ENCODE measurements around the gene BLM. TPM values are rescaled to one million over a fixed set of nuclear protein-coding genes. Genes with fewer than 3 reads are reported as not detected.

BLM gene
- total and polyA plus RNA-seq, 7 experiments from 2014 or later, result 2.8 to 53.1 (median 6.3) TPM

DNA sequence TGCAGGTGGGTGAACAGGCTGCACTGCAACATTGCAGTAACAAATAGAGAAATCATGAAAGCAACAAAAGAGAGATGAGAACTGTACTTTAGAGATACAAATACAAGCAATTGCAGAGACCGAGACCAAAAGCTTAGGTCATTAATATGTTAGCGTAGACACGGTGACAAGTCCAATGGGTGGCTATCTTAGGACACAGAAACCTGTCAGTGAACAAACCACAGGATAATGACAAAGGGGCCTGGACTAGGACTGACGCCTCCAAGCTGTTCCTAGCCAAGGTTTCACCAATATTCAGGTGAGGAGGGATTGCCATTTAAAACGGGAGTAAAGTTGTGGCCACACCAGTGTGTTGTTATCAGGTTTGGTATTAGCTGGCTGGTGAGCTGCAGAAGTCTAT is 41.7 kb upstream of the BLM start:
- POLR2A ChIA-PET, result interaction anchor here (1.4 kb wide), 1 partner anchor 13 kb away, joined by 3 read pairs; no protein-coding TSS in a partner anchor
- Mint-ChIP-seq H3K27me3 (peaks cover 0 to 4% (median 0%) of the 10 kb centered on the region in 5 donors), H3K36me3 (peaks cover 0 to 15% (median 0%) of the 10 kb centered on the region in 5 donors), H3K27ac (no peak overlapping the region), H3K4me3 (no peak overlapping the region), H3K4me1 (peaks cover 12 to 50% (median 26%) of the 10 kb centered on the region in 7 donors), H3K9me3 (peaks cover 0 to 2% (median 0%) of the 10 kb centered on the region in 11 donors)
- Histone ChIP-seq H3K9me3 (ENCODE audit: control insufficient read depth in 2 of 3, low read length in 3 of 3) (no peaks in the 10 kb centered on the region), H3K36me3 (ENCODE audit: control insufficient read depth in 2 of 3, insufficient read depth in 3 of 3, low read length in 3 of 3) (no peaks in the 10 kb centered on the region), H3K27me3 (ENCODE audit: control insufficient read depth in 2 of 2, insufficient read depth in 2 of 2, low read length in 2 of 2) (no peaks in the 10 kb centered on the region), H3K4me3 (ENCODE audit: low read length) (no peak overlapping the region), H3K27ac (ENCODE audit: low read depth, low read length) (no peak overlapping the region), H3K4me1 (ENCODE audit: control insufficient read depth in 2 of 2, insufficient read depth in 2 of 2, low read length in 2 of 2) (peaks cover 5 to 18% of the 10 kb centered on the region in 2 donors)
- ATAC-seq (no peak), DNase-seq (no peak)
- CTCF ChIA-PET, result interaction anchor here (0.6 to 0.8 kb wide), 2 partner anchors 22 to 383 kb away, joined by 3 read pairs; no protein-coding TSS in a partner anchor
- intact Hi-C loops (cut with micrococcal nuclease), result loop anchor here in 1 of 2 donors (5.0 kb wide), 1 partner anchor 42 kb away; the partner anchor contains the start of gene BLM

DNA sequence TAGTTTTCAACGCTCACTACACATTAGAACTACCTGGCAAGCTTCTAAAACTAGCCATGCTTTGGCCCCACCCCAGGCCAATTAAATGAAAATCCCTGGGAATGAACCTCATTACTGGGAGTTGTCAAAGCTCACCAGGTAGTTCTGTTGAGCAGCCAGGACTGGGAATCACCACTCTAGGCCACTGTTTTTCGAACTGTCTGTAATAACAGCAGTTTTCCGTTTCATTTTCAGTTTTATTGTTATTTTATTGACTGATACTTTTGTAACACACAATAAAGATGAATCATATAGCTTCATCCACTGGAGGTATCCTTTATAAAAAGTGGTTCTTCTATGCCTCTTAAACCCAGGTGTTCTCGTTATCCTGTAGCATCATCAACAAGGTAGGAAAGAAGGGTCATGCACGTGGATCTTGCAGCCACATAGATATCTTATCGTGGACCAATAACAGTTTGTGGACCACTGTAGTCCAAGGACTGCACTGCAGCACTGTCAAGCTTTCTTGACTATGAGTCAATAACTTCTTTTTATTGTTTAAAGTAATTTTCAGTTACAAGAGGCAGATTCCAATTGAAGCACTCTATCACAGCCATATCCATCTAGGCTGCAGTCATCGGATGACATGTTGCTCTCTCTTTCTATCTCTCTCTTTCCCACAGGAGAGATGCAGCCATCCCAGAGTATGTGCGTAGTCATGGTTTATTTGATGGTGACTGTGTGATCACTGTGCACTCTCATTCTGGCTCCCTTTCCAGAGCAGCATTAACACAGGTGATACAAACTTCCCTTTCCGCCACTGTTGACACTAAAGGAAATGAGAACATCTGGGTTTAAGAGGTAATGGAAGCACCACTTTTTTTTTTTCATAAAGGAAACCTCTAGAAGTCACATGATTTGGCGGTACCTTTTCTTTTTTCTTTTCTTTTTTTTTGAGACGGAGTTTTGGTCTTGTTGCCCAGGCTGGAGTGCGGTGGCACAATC is 39.0 kb upstream of the BLM start:
- peaks cover 12 to 58% (median 26%) of the 10 kb centered on the region in 7 donors for H3K4me1 Mint-ChIP-seq
- Histone ChIP-seq H3K4me3 (ENCODE audit: low read length) (peak overlapping the region; percentile 18), H3K36me3 (ENCODE audit: control insufficient read depth in 2 of 3, insufficient read depth in 3 of 3, low read length in 3 of 3) (no peaks in the 10 kb centered on the region), H3K9me3 (ENCODE audit: control insufficient read depth in 2 of 3, low read length in 3 of 3) (no peaks in the 10 kb centered on the region), H3K4me1 (ENCODE audit: control insufficient read depth in 2 of 2, insufficient read depth in 2 of 2, low read length in 2 of 2) (peaks cover 5 to 18% of the 10 kb centered on the region in 2 donors), H3K27me3 (ENCODE audit: control insufficient read depth in 2 of 2, insufficient read depth in 2 of 2, low read length in 2 of 2) (no peaks in the 10 kb centered on the region), H3K27ac (ENCODE audit: low read depth, low read length) (no peak overlapping the region)
- ATAC-seq (peak; percentile 84), DNase-seq (peak in 7 of 9 donors; percentile 57 to 79 (median 70))
- intact Hi-C loops (cut with micrococcal nuclease), result loop anchor here (1.0 to 5.0 kb wide), 7 partner anchors 8 to 39 kb away; partner anchors contain the start of gene BLM (in 1 of the 2)
- H3K27me3 Mint-ChIP-seq, result peaks cover 0 to 4% (median 0%) of the 10 kb centered on the region in 5 donors
- H3K9me3 Mint-ChIP-seq, result peaks cover 0 to 2% (median 0%) of the 10 kb centered on the region in 11 donors
- H3K4me3 Mint-ChIP-seq, result peak overlapping the region; percentile 51 to 87 (median 71)
- peak overlapping the region; percentile 21 to 96 (median 92) for H3K27ac Mint-ChIP-seq
- peaks cover 0 to 15% (median 0%) of the 10 kb centered on the region in 5 donors for H3K36me3 Mint-ChIP-seq
- ChIA-PET POLR2A (interaction anchor here (0.5 to 2.5 kb wide), 7 partner anchors 8 to 217 kb away, joined by 3 to 11 read pairs (median 5); no protein-coding TSS in a partner anchor), CTCF (no interaction called here)

DNA sequence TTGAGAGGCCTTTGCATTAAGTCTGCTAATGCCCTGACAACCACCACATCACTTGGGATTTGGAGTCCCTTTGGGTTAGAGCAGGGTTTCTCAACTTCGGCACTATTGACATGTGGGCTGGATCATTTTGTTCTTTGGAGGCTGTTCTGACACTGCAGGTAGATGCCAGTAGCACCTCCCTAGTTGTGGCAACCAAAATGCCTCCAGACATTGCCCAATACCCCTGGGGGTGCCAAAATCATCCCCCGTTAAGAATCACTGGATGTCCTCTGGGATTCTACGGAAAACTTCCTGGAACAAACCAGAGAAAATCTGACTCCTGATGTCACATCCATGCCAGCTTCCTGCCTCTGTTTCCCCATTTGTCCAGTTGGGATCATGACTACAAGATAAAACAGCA is 37.2 kb upstream of the BLM start:
- intact Hi-C loops (cut with micrococcal nuclease), result loop anchor here (1.0 to 5.0 kb wide), 3 partner anchors 13 to 37 kb away; partner anchors contain the start of gene BLM (in 1 of the 2)

DNA sequence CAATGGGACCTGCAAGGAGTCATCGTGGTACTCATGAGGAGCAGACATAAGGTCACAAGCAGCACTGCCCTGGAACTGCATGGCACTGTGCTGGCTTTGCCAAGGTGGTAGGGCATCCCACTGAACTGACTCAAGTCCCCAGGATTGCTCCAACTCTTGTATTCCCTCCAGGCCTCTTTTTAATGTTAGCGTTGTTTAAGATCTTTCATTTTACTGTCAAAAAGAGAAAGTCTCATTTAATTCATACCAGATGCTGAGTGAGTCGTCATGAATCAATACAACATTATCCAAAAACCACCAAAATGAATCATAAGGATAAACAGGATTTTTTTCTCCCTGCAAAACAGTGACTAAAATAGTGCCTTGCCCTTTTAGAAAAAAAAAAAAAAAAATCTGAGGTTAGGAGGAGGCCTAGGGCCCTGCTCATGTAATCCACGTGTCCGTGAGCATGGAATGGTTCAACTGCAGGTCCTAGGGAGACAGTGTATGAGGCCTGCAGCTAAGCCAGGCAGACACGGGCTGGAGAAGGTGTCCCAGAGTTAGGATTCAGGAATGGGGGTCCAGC is 36.7 kb upstream of the BLM start:
- H3K9me3 ChIP-seq (ENCODE audit: control insufficient read depth in 2 of 3, low read length in 3 of 3), result no peaks in the 10 kb centered on the region
- POLR2A ChIA-PET, result interaction anchor here (1.1 kb wide), 1 partner anchor 9 kb away, joined by 3 read pairs; no protein-coding TSS in a partner anchor
- Mint-ChIP-seq H3K4me1 (peaks cover 21 to 63% (median 36%) of the 10 kb centered on the region in 7 donors), H3K27me3 (no peaks in the 10 kb centered on the region), H3K9me3 (peaks cover 0 to 2% (median 0%) of the 10 kb centered on the region in 11 donors), H3K27ac (no peak overlapping the region), H3K36me3 (peaks cover 0 to 11% (median 0%) of the 10 kb centered on the region in 5 donors), H3K4me3 (peak overlapping the region in 1 of 10 donors; percentile 16)
- no peak overlapping the region for H3K4me3 ChIP-seq (ENCODE audit: low read length)
- intact Hi-C loops (cut with micrococcal nuclease), result no loop called here
- H3K36me3 ChIP-seq (ENCODE audit: control insufficient read depth in 2 of 3, insufficient read depth in 3 of 3, low read length in 3 of 3), result no peaks in the 10 kb centered on the region
- CTCF ChIA-PET, result no interaction called here
- H3K27ac ChIP-seq (ENCODE audit: low read depth, low read length), result no peak overlapping the region
- peaks cover 5 to 21% of the 10 kb centered on the region in 2 donors for H3K4me1 ChIP-seq (ENCODE audit: control insufficient read depth in 2 of 2, insufficient read depth in 2 of 2, low read length in 2 of 2)
- no peak for DNase-seq
- ATAC-seq, result no peak
- no peaks in the 10 kb centered on the region for H3K27me3 ChIP-seq (ENCODE audit: control insufficient read depth in 2 of 2, insufficient read depth in 2 of 2, low read length in 2 of 2)

More for the DNA sequence above, 37.2 kb upstream of the BLM start:
- Mint-ChIP-seq H3K4me1 (peaks cover 18 to 59% (median 34%) of the 10 kb centered on the region in 7 donors), H3K9me3 (peaks cover 0 to 2% (median 0%) of the 10 kb centered on the region in 11 donors), H3K36me3 (peaks cover 0 to 11% (median 0%) of the 10 kb centered on the region in 5 donors), H3K27ac (peak overlapping the region in 1 of 9 donors; percentile 30), H3K27me3 (no peaks in the 10 kb centered on the region), H3K4me3 (peak overlapping the region in 1 of 10 donors; percentile 62)
- CTCF ChIA-PET, result no interaction called here
- H3K9me3 ChIP-seq (ENCODE audit: control insufficient read depth in 2 of 3, low read length in 3 of 3), result no peaks in the 10 kb centered on the region
- POLR2A ChIA-PET, result no interaction called here
- no peak for ATAC-seq
- H3K36me3 ChIP-seq (ENCODE audit: control insufficient read depth in 2 of 3, insufficient read depth in 3 of 3, low read length in 3 of 3), result no peaks in the 10 kb centered on the region
- H3K4me3 ChIP-seq (ENCODE audit: low read length), result no peak overlapping the region
- H3K4me1 ChIP-seq (ENCODE audit: control insufficient read depth in 2 of 2, insufficient read depth in 2 of 2, low read length in 2 of 2), result peaks cover 5 to 18% of the 10 kb centered on the region in 2 donors
- H3K27me3 ChIP-seq (ENCODE audit: control insufficient read depth in 2 of 2, insufficient read depth in 2 of 2, low read length in 2 of 2), result no peaks in the 10 kb centered on the region
- no peak overlapping the region for H3K27ac ChIP-seq (ENCODE audit: low read depth, low read length)
- no peak for DNase-seq

DNA sequence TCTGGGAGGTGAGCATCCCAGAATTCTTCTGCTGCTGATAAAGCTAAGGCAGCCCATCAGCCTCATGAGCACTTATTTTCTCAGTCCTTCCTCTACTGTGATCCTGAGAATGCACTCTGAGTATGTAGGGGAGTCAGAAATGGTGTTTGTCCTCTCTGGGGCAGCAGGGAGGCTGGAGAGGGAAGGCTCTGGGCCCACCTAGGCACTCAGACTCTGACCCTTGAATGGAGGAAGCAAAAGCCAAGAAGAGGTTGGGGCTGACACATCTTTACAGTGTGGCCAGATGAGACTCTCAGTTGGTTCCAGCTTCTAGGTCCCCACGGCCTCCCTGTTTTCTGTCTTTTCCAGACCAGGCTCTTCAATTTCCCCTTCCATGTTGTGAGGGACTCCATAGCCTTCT is 36.1 kb upstream of the BLM start:
- H3K36me3 ChIP-seq (ENCODE audit: control insufficient read depth in 2 of 3, insufficient read depth in 3 of 3, low read length in 3 of 3), result no peaks in the 10 kb centered on the region
- Mint-ChIP-seq H3K4me1 (peaks cover 23 to 65% (median 41%) of the 10 kb centered on the region in 7 donors), H3K36me3 (peaks cover 0 to 12% (median 0%) of the 10 kb centered on the region in 5 donors), H3K9me3 (peaks cover 0 to 2% (median 0%) of the 10 kb centered on the region in 11 donors), H3K27me3 (no peaks in the 10 kb centered on the region), H3K4me3 (peak overlapping the region in 1 of 10 donors; percentile 16), H3K27ac (no peak overlapping the region)
- no peaks in the 10 kb centered on the region for H3K9me3 ChIP-seq (ENCODE audit: control insufficient read depth in 2 of 3, low read length in 3 of 3)
- H3K27ac ChIP-seq (ENCODE audit: low read depth, low read length), result no peak overlapping the region
- H3K4me1 ChIP-seq (ENCODE audit: control insufficient read depth in 2 of 2, insufficient read depth in 2 of 2, low read length in 2 of 2), result peaks cover 5 to 27% of the 10 kb centered on the region in 2 donors
- intact Hi-C loops (cut with micrococcal nuclease), result no loop called here
- DNase-seq (no peak), ATAC-seq (no peak)
- no peaks in the 10 kb centered on the region for H3K27me3 ChIP-seq (ENCODE audit: control insufficient read depth in 2 of 2, insufficient read depth in 2 of 2, low read length in 2 of 2)
- H3K4me3 ChIP-seq (ENCODE audit: low read length), result no peak overlapping the region
- ChIA-PET CTCF (no interaction called here), POLR2A (interaction anchor here (0.6 to 1.1 kb wide), 2 partner anchors 10 to 25 kb away, joined by 3 to 5 read pairs; no protein-coding TSS in a partner anchor)

DNA sequence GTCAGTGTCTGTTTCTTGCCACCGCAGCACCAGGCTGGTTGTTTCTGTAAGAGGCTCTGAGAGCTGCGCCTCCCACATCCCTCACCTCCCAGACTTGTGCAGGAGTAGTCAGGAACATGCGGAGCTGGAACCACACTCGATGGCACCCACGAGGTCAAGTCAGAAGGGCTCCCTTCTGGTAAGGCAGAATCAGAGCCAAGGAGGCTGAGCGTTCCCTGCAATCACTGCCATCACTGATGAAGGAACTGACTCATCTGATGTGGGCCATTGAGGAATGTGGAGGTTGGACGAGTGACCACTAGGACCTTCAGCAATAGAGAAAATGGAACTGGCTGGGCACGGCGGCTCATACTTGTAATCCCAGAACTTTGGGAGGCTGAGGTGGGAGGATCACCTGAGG is 35.7 kb upstream of the BLM start:
- ChIA-PET POLR2A (interaction anchor here (0.6 to 1.2 kb wide), 3 partner anchors 10 to 25 kb away, joined by 3 to 5 read pairs (median 3); no protein-coding TSS in a partner anchor), CTCF (no interaction called here)
- H3K4me3 Mint-ChIP-seq, result no peak overlapping the region
- Histone ChIP-seq H3K4me1 (ENCODE audit: control insufficient read depth in 2 of 2, insufficient read depth in 2 of 2, low read length in 2 of 2) (peaks cover 9 to 31% of the 10 kb centered on the region in 2 donors), H3K9me3 (ENCODE audit: control insufficient read depth in 2 of 3, low read length in 3 of 3) (no peaks in the 10 kb centered on the region), H3K27ac (ENCODE audit: low read depth, low read length) (no peak overlapping the region), H3K4me3 (ENCODE audit: low read length) (no peak overlapping the region), H3K36me3 (ENCODE audit: control insufficient read depth in 2 of 3, insufficient read depth in 3 of 3, low read length in 3 of 3) (no peaks in the 10 kb centered on the region), H3K27me3 (ENCODE audit: control insufficient read depth in 2 of 2, insufficient read depth in 2 of 2, low read length in 2 of 2) (no peaks in the 10 kb centered on the region)
- H3K9me3 Mint-ChIP-seq, result peaks cover 0 to 2% (median 0%) of the 10 kb centered on the region in 11 donors
- H3K27me3 Mint-ChIP-seq, result no peaks in the 10 kb centered on the region
- H3K4me1 Mint-ChIP-seq, result peaks cover 27 to 68% (median 45%) of the 10 kb centered on the region in 7 donors
- DNase-seq (no peak), ATAC-seq (no peak)
- no peak overlapping the region for H3K27ac Mint-ChIP-seq
- intact Hi-C loops (cut with micrococcal nuclease), result no loop called here
- peaks cover 0 to 9% (median 0%) of the 10 kb centered on the region in 5 donors for H3K36me3 Mint-ChIP-seq

All from naive thymus-derived CD4-positive, alpha-beta T cell (primary cell).